ENCODE results near the gene PLXNA4. TPM values are rescaled to one million over a fixed set of nuclear protein-coding genes. Genes with fewer than 3 reads are reported as not detected.

The PLXNA4 gene
- total RNA-seq, 1 experiment from 2014 or later: not detected

- no peak for TF ChIP-seq TCF7L2 (IDR thresholded peaks at IDR 0.05; ENCODE audit: borderline replicate concordance, extremely low read depth, insufficient read depth, insufficient read length)
Measured at GRCh38 chr7:132420527-132420926, 155.7 kb downstream of the PLXNA4 start (continued).

GRCh38 chr7:132419542-132419941 is 156.7 kb downstream of the PLXNA4 start:
- H3K27ac ChIP-seq (ENCODE audit: low read depth, low read length): no peak overlapping the region
- BruUV-seq (replicated peaks): no TSS peak
- no peak overlapping the region for H3K4me3 ChIP-seq (replicated peaks in 1 of 2; ENCODE audit: low read depth in 1 of 2, low read length in 2 of 2)
- no peak for TF ChIP-seq CBX3 (IDR thresholded peaks at IDR 0.05; ENCODE audit: low read depth)
- TF ChIP-seq JUND (IDR thresholded peaks at IDR 0.05): no peak
- TF ChIP-seq TCF7L2 (IDR thresholded peaks at IDR 0.05; ENCODE audit: borderline replicate concordance, extremely low read depth, insufficient read depth, insufficient read length): no peak
- TF ChIP-seq EZH2phosphoT487 (IDR thresholded peaks at IDR 0.05; ENCODE audit: borderline replicate concordance): no peak
- no peak for TF ChIP-seq CEBPB (IDR thresholded peaks at IDR 0.05; ENCODE audit: low read depth)
- no peak for TF ChIP-seq ZFX (IDR thresholded peaks at IDR 0.05)
- no peak for TF ChIP-seq SIN3A (IDR thresholded peaks at IDR 0.05; ENCODE audit: low read depth)
- no peak for TF ChIP-seq YY1 (IDR thresholded peaks at IDR 0.05; ENCODE audit: extremely low read depth, insufficient replicate concordance, low read depth, low read length)
- TF ChIP-seq POLR2A (IDR thresholded peaks at IDR 0.05; ENCODE audit: borderline replicate concordance, extremely low read depth, insufficient read depth, insufficient read length): no peak
- TF ChIP-seq ZNF274 (IDR thresholded peaks at IDR 0.05; ENCODE audit: low read depth, low read length): no peak
- no peak for TF ChIP-seq EZH2 (IDR thresholded peaks at IDR 0.05)
- TF ChIP-seq ZBTB33 (IDR thresholded peaks at IDR 0.05; ENCODE audit: extremely low read depth, insufficient replicate concordance, low read length): no peak
- no peak for TF ChIP-seq POLR2AphosphoS5 (IDR thresholded peaks at IDR 0.05; ENCODE audit: low read depth, low read length)
- no peaks in the 10 kb centered on the region for H3K36me3 ChIP-seq (ENCODE audit: control insufficient read depth in 1 of 2, insufficient read depth in 2 of 2, low read length in 2 of 2)
- H2AFZ ChIP-seq (ENCODE audit: low read depth, low read length, poor library complexity, severe bottlenecking): no peak overlapping the region
- H3K9me3 ChIP-seq (ENCODE audit: control insufficient read depth in 1 of 2, insufficient read depth in 1 of 2, low read depth in 1 of 2, low read length in 2 of 2): no peaks in the 10 kb centered on the region
- intact Hi-C loops (cut with micrococcal nuclease): no loop called here
- ChIA-PET POLR2A (no interaction called here), RAD21 (ENCODE audit: low non-redundant PET in 1 of 2, low total read pairs in 2 of 2, uncharacterized antibody in 2 of 2, unreplicated experiment in 2 of 2) (no interaction called here), CTCF (no interaction called here)
- DNase-seq (ENCODE audit: low read depth, low spot score) (no peak), ATAC-seq (no peak)
- peaks cover 50% of the 10 kb centered on the region for H3K27me3 ChIP-seq (ENCODE audit: insufficient read depth, low read length)
- H3K9me2 ChIP-seq (ENCODE audit: insufficient read depth): no peaks in the 10 kb centered on the region
- H4K20me1 ChIP-seq (ENCODE audit: insufficient read depth): no peaks in the 10 kb centered on the region
- no peaks in the 10 kb centered on the region for H3K4me1 ChIP-seq (ENCODE audit: control insufficient read depth in 1 of 2, insufficient read depth in 2 of 2, low read length in 2 of 2)
- no peaks in the 10 kb centered on the region for H3K79me2 ChIP-seq (ENCODE audit: insufficient read depth, low read length)
- H3K4me2 ChIP-seq (ENCODE audit: low read length): no peak overlapping the region
- H3K9ac ChIP-seq (ENCODE audit: low read length): no peak overlapping the region
